Skin of body (tissue), 2 donors: ENCODE results near the gene RIPOR2. TPM values are rescaled to one million over a fixed set of nuclear protein-coding genes. Genes with fewer than 3 reads are reported as not detected.
A peak's percentile ranks its signal among the peaks of the same experiment; 100 is the strongest.
"Not testable (repeated sequence)": the region's sequence is repeated elsewhere in the genome, so short reads cannot be mapped to it uniquely, and the experiment has no call there.

Source experiments
- DNase-seq: peaks from one replicate; lab custom pipeline; 2025; lab: John Stamatoyannopoulos, UW
- total RNA-seq: library from RNA; depleted of rRNA; stranded (reverse); fragments of >200 nt; gene quantifications from one replicate; pipeline ENCODE4 v1.2.3, GENCODE V29; 2014

RIPOR2 gene
- total RNA-seq, 1 donor from 2014 or later: 13.6 TPM

DNA sequence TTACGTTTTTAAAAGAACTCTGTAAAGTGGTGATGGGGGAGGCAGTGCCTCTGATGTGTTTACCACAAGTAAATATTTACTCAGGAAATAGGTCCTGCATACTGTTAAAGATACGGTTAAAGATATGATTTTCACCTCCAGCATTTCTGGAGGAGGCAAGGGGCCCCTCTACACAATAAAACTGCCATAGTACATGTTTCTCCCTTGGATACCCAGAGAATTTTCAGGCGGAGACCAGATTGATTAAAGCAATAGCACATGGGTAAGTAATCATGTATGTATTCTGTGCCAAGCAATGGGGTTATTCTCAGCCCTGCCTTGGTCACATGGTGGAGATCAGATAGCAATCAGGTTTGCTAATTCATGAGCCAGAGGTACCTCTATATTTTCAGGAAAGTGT, 9.6 kb downstream of the RIPOR2 start:
- DNase-seq: no peak

DNA sequence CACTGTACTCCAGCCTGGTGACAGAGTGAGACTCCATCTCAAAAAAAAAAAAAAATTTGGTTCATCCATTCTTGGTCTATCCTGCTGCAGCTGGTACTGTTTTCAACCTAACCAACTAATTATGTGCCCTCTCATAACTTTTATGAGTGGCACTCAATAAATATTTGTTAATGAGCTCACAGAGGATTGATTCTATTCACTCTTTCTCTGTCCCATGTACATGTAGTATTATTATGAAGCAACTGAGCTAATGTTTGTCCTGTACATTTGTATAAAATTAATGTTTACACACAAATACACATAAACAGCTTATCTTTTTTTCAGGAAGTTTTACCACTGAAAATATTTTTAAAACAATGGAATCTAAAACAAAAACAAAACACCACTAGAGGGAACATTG, 10.1 kb downstream of the RIPOR2 start:
- DNase-seq: no peak

DNA sequence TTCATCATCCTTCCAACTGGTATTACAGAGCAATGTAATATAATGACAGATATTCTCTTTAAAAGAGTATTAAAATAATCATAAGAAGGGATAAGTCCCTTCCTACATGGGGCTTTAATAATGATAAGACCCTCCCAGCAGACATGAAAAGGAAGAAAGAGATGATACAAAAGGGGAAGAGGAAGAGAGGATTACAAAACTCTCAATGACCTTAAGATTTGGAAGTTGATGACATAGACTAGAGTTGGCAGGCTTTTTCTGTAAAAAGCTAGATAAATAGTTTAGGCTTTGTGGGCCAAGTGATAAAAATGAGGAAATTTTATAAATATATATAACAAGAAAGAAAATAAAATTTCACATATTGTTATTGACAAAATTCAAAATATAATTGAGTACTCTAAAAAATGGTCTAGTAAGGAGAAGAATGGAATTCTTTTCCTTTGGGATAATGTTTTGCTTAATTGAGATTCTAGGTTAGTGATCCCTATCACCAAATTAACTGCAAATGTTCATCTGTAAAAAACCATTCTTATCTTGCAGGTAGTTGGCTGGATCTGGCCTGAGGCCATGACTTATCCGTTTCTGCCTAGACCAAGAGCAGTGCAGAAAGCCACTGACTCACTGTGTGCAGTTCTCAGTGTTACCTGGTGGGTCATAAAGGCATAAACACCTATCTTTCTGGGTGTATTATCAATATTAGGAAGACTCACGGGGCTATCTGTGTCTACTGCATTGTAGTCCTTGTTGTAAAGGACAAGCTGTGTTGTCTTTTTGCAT, 11.0 kb downstream of the RIPOR2 start:
- no peak for DNase-seq

- DNase-seq: no peak
Measured at GRCh38 chr6:24923885-24924401, 11.8 kb downstream of the RIPOR2 start.

DNA sequence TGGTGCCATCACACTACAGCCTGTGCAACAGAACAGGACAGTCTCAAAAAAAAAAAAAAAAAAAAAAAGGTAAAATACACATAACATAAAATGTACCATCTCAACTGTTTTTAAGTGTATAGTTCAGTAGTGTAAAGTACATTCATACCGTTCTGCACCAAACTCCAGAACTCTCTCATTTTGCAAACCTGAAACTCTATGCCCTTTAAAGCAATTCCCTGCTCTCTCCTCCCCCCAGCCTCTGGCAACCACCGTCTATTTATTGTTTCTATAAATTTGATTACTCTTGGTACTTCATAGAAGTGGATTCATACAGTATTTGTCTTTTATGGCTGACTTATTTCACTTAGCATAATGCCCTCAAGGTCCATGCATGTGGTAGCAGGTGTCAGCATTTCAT, 12.9 kb downstream of the RIPOR2 start:
- DNase-seq: no peak

- no peak for DNase-seq
Measured at GRCh38 chr6:24922170-24922569, 13.6 kb downstream of the RIPOR2 start.

GRCh38 chr6:24920136-24920535, 15.6 kb downstream of the RIPOR2 start:
- DNase-seq: no peak

GRCh38 chr6:24919056-24919892, 16.5 kb downstream of the RIPOR2 start:
- DNase-seq: peak; percentile 76

DNA sequence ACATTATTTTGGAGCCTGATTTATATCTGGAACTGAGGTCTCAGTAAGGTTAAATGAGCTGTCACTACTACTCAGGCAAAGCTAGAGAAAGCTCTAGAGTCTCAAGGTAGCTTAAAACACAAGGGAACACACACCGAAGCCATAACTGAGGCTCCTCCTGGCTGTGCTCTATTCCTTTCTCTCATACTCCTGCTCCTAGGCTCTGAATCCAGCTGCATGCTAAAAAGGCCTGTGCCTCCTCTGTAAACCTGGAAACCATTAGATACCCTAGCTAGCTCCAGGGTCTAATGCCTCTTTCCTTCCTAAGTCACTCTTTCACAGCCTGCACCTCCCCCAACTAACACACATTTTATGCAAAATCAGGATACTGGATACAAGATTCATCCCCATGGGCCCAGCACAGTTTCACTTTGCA, 17.1 kb downstream of the RIPOR2 start:
- DNase-seq: no peak

DNA sequence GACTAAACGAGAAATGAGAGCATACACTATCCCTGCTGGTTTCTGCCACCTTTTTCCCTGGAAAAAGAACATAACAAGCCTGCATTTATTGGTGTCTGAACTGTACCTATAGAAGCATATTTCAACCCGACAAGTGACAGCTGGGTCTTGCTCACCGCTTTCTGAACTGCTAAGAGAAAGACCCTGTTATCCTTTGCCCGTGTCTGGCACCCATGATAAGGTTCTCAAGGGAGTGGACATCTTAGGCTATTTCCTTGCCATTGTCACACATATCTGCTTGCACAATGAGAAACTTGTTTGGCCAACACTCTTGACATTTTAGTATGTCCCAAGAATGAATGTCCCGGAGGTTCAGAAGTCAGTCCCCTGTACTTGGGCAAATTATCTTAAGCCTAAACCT, 19.3 kb downstream of the RIPOR2 start:
- no peak for DNase-seq

DNA sequence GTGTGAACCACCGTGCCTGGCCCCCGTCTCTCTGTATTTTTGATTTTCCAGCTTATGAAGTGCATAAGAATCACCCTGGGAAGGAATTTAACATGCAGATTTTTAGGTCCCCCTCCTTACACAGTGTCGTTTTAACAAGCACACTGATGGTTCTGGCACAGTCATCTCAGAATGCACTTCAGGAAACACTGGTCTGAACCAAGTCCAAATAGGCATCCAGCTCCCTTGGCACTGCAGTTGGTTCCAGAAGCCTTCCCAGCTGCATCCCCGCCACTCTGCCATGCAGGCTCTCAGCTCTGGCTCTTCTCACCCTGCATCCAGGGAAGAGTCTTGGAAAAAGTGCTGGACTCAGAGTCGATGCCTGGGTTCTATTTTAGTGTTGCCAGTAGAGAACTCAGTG, 20.1 kb downstream of the RIPOR2 start:
- no peak for DNase-seq

DNA sequence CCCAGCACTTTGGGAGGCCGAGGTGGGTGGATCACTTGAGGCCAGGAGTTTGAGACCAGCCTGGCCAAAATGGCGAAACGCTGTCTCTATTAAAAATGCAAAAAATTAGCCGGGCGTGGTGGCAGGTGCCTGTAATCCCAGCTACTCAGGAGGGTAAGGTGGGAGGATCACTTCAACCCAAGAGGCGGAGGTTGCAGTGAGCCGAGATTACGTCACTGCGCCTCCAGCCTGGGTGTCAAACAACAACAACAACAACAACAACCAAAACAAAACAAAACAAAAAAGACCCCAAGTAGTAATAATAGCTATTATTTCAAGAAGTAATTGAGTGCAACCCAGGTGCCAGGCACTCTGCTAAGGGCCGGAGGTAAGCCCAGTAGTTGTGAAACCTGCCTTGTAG, 21.7 kb downstream of the RIPOR2 start:
- not testable (repeated sequence) for DNase-seq

DNA sequence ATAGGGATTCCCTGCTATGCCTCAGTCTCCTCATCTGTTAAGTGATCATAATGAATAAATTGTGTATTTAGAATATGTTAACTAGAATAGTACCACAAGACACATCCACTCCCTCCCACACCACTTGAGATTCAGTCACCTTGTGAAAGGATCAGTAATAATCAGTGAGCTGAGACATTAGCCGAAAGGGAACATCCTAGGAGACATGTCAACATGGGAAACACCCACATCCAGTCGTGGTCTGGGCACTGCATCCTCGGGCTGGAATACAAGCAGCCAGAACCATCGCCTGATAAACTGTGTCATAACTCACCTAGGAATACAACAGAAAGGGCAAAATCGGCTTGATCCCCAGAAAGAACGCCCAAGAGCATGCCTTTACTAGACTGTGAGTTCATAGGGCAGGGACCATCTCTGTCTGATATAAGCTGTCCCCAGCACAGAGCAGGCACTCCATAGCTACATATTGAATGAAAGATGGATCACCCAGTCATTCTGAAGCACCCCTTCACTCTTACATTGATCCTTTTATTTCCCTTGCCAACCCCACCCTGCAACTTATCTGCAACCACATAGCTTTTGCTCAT, 23.9 kb downstream of the RIPOR2 start:
- DNase-seq: no peak

DNA sequence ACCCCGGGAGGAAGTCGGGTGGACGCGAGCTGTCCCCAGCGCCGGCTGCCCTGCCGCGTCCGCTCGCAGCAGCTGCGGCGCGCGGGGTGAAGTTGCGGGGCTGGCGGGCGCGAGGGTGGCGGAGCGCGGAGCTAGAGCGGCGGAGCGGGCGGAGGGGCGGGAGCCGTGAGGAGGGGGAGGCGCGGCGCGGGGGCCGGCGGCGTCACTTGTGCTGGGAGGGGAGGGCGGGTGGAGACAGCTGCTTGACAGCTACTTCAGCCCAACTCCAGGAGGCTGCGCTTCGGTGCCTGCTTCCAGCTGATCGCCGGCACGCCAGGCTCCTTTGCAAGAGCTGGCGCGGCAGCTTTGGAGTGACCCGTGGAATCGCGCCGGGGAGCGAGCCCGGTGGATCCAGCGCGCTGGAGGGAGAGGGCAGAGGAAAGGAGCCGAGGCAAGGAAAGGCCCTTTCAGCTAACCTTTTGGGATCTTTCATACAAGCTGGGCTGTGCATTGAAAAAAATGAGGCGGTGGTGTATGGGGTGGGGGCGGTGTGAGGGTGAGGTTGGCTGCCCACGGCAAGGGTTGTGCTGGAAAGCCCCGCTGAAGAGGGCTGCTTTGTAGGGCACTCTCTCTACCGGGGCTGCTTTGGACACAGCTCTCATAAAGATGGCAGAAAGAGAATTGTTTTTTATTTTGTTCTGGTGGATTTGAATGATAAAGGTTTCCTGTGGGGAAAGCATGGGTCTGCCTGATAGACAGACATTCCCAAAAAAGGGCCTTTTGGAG, 24.6 kb downstream of the RIPOR2 start:
- DNase-seq: peak; percentile 87

DNA sequence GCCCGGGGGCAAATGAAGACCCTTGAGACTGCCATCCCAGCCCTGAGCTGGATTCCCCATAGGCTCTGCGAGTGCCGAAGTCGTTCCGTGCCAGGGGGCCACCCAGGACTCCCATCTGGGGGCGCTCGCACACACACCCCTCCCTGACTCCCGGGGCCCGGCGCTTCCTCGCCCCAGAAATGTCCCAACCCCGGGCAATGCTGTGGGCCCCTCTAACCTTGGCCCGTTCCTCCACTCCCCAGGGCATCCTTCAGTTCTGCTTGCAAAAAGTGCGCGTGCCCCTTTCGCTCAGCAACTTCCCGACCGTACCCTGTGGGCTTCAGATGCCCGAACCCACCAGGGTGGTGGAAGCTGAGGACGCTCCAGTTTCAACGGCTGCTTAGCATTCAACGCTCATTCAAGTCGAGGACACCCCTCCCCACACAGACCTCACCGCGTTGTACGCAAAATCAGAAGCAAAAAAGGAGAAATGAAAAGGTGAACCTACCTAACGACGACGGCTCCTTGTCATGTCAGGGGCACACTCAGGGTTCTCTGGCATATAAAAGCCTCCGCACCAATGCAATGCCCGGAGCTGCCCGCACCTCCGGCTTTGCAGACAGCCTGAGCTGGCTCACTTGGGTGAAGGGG, 25.3 kb downstream of the RIPOR2 start:
- DNase-seq: no peak

- no peak for DNase-seq
Measured at GRCh38 chr6:24909241-24910216, 26.2 kb downstream of the RIPOR2 start.

DNA sequence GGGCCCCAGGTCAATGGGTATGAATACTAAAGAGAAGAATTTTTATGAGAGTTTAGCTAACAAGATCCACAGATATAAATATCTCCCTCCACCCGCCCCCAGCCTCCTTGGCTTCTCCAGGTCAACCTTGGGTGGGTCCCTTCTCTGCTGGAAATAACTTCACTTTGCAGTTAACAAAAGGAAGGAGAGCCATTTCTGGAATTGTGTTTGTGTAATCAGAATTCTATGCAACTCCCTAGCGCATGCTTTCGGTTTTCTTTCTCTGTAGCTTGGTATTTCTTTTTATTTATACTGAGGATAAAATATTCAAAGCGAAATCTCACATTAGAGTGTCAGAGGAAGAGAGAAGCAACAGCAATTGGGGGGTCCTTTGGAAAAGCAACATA, 27.1 kb downstream of the RIPOR2 start:
- peak; percentile 58 for DNase-seq

GRCh38 chr6:24907919-24908649, 27.7 kb downstream of the RIPOR2 start:
- DNase-seq: no peak

DNA sequence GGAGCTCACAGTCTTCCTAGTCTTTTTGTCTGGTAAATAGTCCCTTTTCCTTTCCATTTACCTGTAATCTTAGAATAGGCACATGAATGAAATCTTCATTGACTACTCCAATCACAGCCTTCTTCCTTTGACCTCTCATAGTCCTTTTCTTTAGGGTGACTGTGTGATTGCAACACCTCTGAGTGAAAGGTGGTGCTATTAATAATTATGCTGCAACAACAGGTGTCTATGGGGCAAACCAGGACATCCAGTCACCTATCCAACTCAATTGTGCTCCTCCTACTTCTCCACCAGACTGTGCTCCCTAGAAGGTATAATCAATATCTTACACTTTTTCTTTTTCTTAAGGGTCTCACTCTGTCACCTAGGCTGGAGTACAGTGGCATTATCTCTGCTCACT, 29.4 kb downstream of the RIPOR2 start:
- DNase-seq: no peak
